Measurements from ENCODE around the gene STK39.

- TF ChIP-seq RAD21 (IDR thresholded peaks at IDR 0.05; ENCODE audit: low read length) = peak; percentile 76
- TF ChIP-seq POLR2A (IDR thresholded peaks at IDR 0.05; ENCODE audit: low read depth, low read length) = no peak
- peak; percentile 77 for TF ChIP-seq CTCF (conservative IDR thresholded peaks at IDR 0.05; ENCODE audit: low read depth, low read length)
- no peak for TF ChIP-seq BHLHE40 (IDR thresholded peaks at IDR 0.05; ENCODE audit: low read depth, low read length)
- TF ChIP-seq USF2 (IDR thresholded peaks at IDR 0.05; ENCODE audit: low read depth, low read length) = no peak
- TF ChIP-seq ELK1 (IDR thresholded peaks at IDR 0.05; ENCODE audit: borderline replicate concordance, low read depth, low read length) = no peak
- TF ChIP-seq RFX5 (IDR thresholded peaks at IDR 0.05; ENCODE audit: low read depth, low read length) = no peak
- no peak for TF ChIP-seq FOS (IDR thresholded peaks at IDR 0.05; ENCODE audit: low read depth, low read length)
- no peak for TF ChIP-seq MXI1 (IDR thresholded peaks at IDR 0.05; ENCODE audit: borderline replicate concordance, low read depth, low read length)
- no peak for TF ChIP-seq MAZ (IDR thresholded peaks at IDR 0.05; ENCODE audit: borderline replicate concordance, low read depth, low read length)
- no peak for TF ChIP-seq CEBPB (IDR thresholded peaks at IDR 0.05; ENCODE audit: low read depth, low read length)
- peak; percentile 60 for TF ChIP-seq SMC3 (IDR thresholded peaks at IDR 0.05; ENCODE audit: low read depth, low read length)
- TF ChIP-seq CHD1 (IDR thresholded peaks at IDR 0.05; ENCODE audit: low read depth, low read length) = no peak
Observed at GRCh38 chr2:168118733-168119514, 128.5 kb downstream of the STK39 start.
